Right atrium auricular region (tissue), 2 donors: ENCODE data around the gene COL9A3. TPM values are rescaled to one million over a fixed set of nuclear protein-coding genes. Genes with fewer than 3 reads are reported as not detected.

ENCODE experiments used
- DNase-seq: peaks from one replicate; pipeline ENCODE4 v3.0.0-alpha.2; 2019; ENCODE audit warnings: low spot score
- H3K27ac ChIP-seq, 2 donors: fragments of 200-600 bp; sonication (generic); 1 replicate in 1 of 2; 2 replicates in 1 of 2; pipeline ENCODE4 v1.5.1; 2016 to 2019
- H3K27me3 ChIP-seq, 2 donors: fragments of 200-600 bp; sonication (generic); one replicate each; pipeline versions ENCODE4 v1.5.1 to v1.6.0; 2017 to 2019
- H3K36me3 ChIP-seq: fragments of 200-600 bp; sonication (generic); one replicate; pipeline ENCODE4 v1.5.1; 2016
- H3K4me1 ChIP-seq, 2 donors: fragments of 200-600 bp; sonication (generic); one replicate each; pipeline versions ENCODE4 v1.5.1 to v1.6.0; 2017 to 2019
- H3K4me3 ChIP-seq, 2 donors: fragments of 200-600 bp; sonication (generic); 1 replicate in 1 of 2; 2 replicates in 1 of 2; pipeline ENCODE4 v1.5.1; 2017 to 2019; ENCODE audit warnings: mild to moderate bottlenecking in 1 of 2, moderate library complexity in 1 of 2
- H3K9me3 ChIP-seq, 2 donors: fragments of 200-600 bp; sonication (generic); one replicate each; pipeline ENCODE4 v1.5.1; 2019
- CTCF ChIP-seq, 2 donors: fragments of 200-600 bp; sonication (generic); IDR thresholded peaks; one replicate each; pipeline ENCODE4 v1.5.1; 2019; ENCODE audit warnings: antibody characterized with exemption in 2 of 2
- total RNA-seq, 2 donors: library from RNA; depleted of rRNA; stranded (reverse); fragments of >200 nt; gene quantifications; one replicate each; pipeline ENCODE4 v1.1.0, GENCODE V29; 2016

Gene COL9A3
- total RNA-seq, 2 donors from 2014 or later = 4.2 to 5.7 TPM

- Histone ChIP-seq H3K4me1 (no peaks in the 10 kb centered on the region), H3K36me3 (no peaks in the 10 kb centered on the region), H3K27me3 (no peaks in the 10 kb centered on the region), H3K27ac (no peak overlapping the region), H3K9me3 (no peaks in the 10 kb centered on the region), H3K4me3 (no peak overlapping the region)
- no peak for TF ChIP-seq CTCF (IDR thresholded peaks at IDR 0.05)
- no peak for DNase-seq
Measured at GRCh38 chr20:62777528-62777830, 39.4 kb upstream of the COL9A3 start.

- no peak for DNase-seq
Measured at GRCh38 chr20:62778058-62778457, 38.8 kb upstream of the COL9A3 start.

GRCh38 chr20:62778601-62779416 lies 38.0 kb upstream of the COL9A3 start:
- Histone ChIP-seq H3K4me3 (no peak overlapping the region), H3K4me1 (no peaks in the 10 kb centered on the region), H3K27me3 (no peaks in the 10 kb centered on the region), H3K36me3 (no peaks in the 10 kb centered on the region), H3K9me3 (no peaks in the 10 kb centered on the region), H3K27ac (no peak overlapping the region)
- TF ChIP-seq CTCF (IDR thresholded peaks at IDR 0.05) = no peak
- DNase-seq = no peak

More at GRCh38 chr20:62778058-62778457, 38.8 kb upstream of the COL9A3 start:
- Histone ChIP-seq H3K27ac (no peak overlapping the region), H3K27me3 (no peaks in the 10 kb centered on the region), H3K4me1 (no peaks in the 10 kb centered on the region), H3K4me3 (no peak overlapping the region), H3K9me3 (no peaks in the 10 kb centered on the region), H3K36me3 (no peaks in the 10 kb centered on the region)
- TF ChIP-seq CTCF (IDR thresholded peaks at IDR 0.05) = no peak

- no peak for DNase-seq
- Histone ChIP-seq H3K27me3 (no peaks in the 10 kb centered on the region), H3K9me3 (no peaks in the 10 kb centered on the region), H3K27ac (no peak overlapping the region), H3K36me3 (no peaks in the 10 kb centered on the region), H3K4me3 (no peak overlapping the region), H3K4me1 (no peaks in the 10 kb centered on the region)
- no peak for TF ChIP-seq CTCF (IDR thresholded peaks at IDR 0.05)
Measured at GRCh38 chr20:62779417-62779685, 37.5 kb upstream of the COL9A3 start.

GRCh38 chr20:62780204-62780603 lies 36.6 kb upstream of the COL9A3 start:
- H3K27ac ChIP-seq = no peak overlapping the region
- no peaks in the 10 kb centered on the region for H3K36me3 ChIP-seq
- no peaks in the 10 kb centered on the region for H3K9me3 ChIP-seq
- no peak for TF ChIP-seq CTCF (IDR thresholded peaks at IDR 0.05)
- H3K27me3 ChIP-seq = no peaks in the 10 kb centered on the region
- H3K4me3 ChIP-seq = no peak overlapping the region
- DNase-seq = no peak
- H3K4me1 ChIP-seq = no peaks in the 10 kb centered on the region

- DNase-seq = no peak
- Histone ChIP-seq H3K4me3 (no peak overlapping the region), H3K36me3 (no peaks in the 10 kb centered on the region), H3K4me1 (no peaks in the 10 kb centered on the region), H3K27me3 (no peaks in the 10 kb centered on the region), H3K27ac (no peak overlapping the region), H3K9me3 (no peaks in the 10 kb centered on the region)
- no peak for TF ChIP-seq CTCF (IDR thresholded peaks at IDR 0.05)
Measured at GRCh38 chr20:62780696-62781095, 36.2 kb upstream of the COL9A3 start.
